H4 (cell line): ENCODE data around the gene BMP8A. TPM values are rescaled to one million over a fixed set of nuclear protein-coding genes. Genes with fewer than 3 reads are reported as not detected.
"Not testable (repeated sequence)": the region's sequence is repeated elsewhere in the genome, so short reads cannot be mapped to it uniquely, and the experiment has no call there.

ENCODE experiments used
- DNase-seq: peaks from one replicate; pipeline ENCODE4 v3.0.0-alpha.2; 2015; ENCODE audit warnings: low spot score
- total RNA-seq: library from RNA; depleted of rRNA; stranded (reverse); fragments of >200 nt; shearing (Covaris generic); gene quantifications from 2 replicates; pipeline ENCODE4 v1.2.3, GENCODE V29; 2014

Gene BMP8A
- total RNA-seq, 1 experiment from 2014 or later: not detected

GRCh38 chr1:39527190-39527579 is 35.7 kb downstream of the BMP8A start:
- DNase-seq: not testable (repeated sequence)

- no peak for DNase-seq
Measured at GRCh38 chr1:39528082-39528481, 36.6 kb downstream of the BMP8A start.

GRCh38 chr1:39529901-39530535 is 38.6 kb downstream of the BMP8A start:
- DNase-seq: no peak

GRCh38 chr1:39531526-39531925 is 40.1 kb downstream of the BMP8A start:
- DNase-seq: no peak

GRCh38 chr1:39533442-39533841 is 42.0 kb downstream of the BMP8A start:
- DNase-seq: no peak

GRCh38 chr1:39538531-39539251 is 47.3 kb downstream of the BMP8A start:
- DNase-seq: no peak

GRCh38 chr1:39539252-39539790 is 47.9 kb downstream of the BMP8A start:
- peak; percentile 58 for DNase-seq

GRCh38 chr1:39540504-39541031 is 49.1 kb downstream of the BMP8A start:
- no peak for DNase-seq

- no peak for DNase-seq
Measured at GRCh38 chr1:39542924-39543323, 51.5 kb downstream of the BMP8A start.

- no peak for DNase-seq
Measured at GRCh38 chr1:39544327-39544726, 52.9 kb downstream of the BMP8A start.

- DNase-seq: no peak
Measured at GRCh38 chr1:39545531-39545930, 54.1 kb downstream of the BMP8A start.

- DNase-seq: no peak
Measured at GRCh38 chr1:39554277-39554676, 62.8 kb downstream of the BMP8A start.

GRCh38 chr1:39561279-39561678 is 69.8 kb downstream of the BMP8A start:
- DNase-seq: no peak

- DNase-seq: no peak
Measured at GRCh38 chr1:39562886-39563285, 71.5 kb downstream of the BMP8A start.

GRCh38 chr1:39563669-39564068 is 72.2 kb downstream of the BMP8A start:
- no peak for DNase-seq

- DNase-seq: no peak
Measured at GRCh38 chr1:39564340-39564739, 72.9 kb downstream of the BMP8A start.

- DNase-seq: no peak
Measured at GRCh38 chr1:39564941-39565340, 73.5 kb downstream of the BMP8A start.

- DNase-seq: no peak
Measured at GRCh38 chr1:39566441-39567137, 75.2 kb downstream of the BMP8A start.

- DNase-seq: no peak
Measured at GRCh38 chr1:39567302-39567701, 75.9 kb downstream of the BMP8A start.

GRCh38 chr1:39568208-39568607 is 76.8 kb downstream of the BMP8A start:
- no peak for DNase-seq

- no peak for DNase-seq
Measured at GRCh38 chr1:39569034-39569433, 77.6 kb downstream of the BMP8A start.

- no peak for DNase-seq
Measured at GRCh38 chr1:39570477-39571177, 79.2 kb downstream of the BMP8A start.
